ENCODE data around the gene GARIN5B.
A peak's percentile ranks its signal among the peaks of the same experiment; 100 is the strongest.

Gene GARIN5B

DNA sequence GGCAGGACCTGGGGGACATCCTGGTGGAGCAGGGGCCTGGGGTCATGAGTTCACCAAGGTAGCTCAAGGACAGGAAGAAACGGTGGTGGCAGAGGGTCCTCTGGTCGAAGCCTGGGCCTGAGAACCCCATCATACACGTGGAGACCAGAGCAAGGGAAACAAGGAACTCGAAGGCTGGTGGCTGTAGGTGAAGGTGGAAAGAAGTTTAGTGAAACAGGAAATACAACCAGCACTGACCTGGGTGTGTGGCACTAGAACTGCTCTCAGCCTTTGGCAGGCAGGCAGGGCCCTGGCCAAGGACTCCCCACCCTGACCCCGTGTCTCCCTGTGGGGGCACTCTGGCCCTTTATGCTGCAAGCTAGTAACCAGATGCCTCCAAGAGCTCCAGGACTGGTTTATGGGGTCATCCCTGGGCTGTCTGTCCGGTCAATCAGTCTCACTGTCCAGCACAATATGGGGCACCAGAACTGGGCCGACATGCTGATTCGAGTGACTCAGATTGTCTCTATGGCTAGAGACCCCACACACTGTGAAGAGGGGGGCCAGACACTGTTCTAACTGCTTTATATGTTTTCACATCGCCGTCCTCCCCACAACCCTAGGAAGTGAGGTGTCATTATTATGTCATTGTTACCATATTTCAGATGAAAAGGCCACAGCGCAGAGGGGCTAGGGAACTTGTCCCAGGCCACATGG, 12.3 kb downstream of the GARIN5B start:
- H3K36me3 ChIP-seq (ENCODE audit: insufficient read depth, low read length) = no peaks in the 10 kb centered on the region
- peaks cover 11% of the 10 kb centered on the region for H3K4me1 ChIP-seq (ENCODE audit: control insufficient read depth, insufficient read depth, low read length)
- no peaks in the 10 kb centered on the region for H3K9me3 ChIP-seq (replicated peaks; ENCODE audit: low read length)
- H3K27me3 ChIP-seq (ENCODE audit: control insufficient read depth, insufficient read depth, low read length) = peaks cover 39% of the 10 kb centered on the region
- no peak overlapping the region for H3K4me3 ChIP-seq (ENCODE audit: low read length)
- H3K9ac ChIP-seq (ENCODE audit: low read depth, low read length) = no peak overlapping the region
- no peak overlapping the region for H3K4me2 ChIP-seq (ENCODE audit: low read length)

DNA sequence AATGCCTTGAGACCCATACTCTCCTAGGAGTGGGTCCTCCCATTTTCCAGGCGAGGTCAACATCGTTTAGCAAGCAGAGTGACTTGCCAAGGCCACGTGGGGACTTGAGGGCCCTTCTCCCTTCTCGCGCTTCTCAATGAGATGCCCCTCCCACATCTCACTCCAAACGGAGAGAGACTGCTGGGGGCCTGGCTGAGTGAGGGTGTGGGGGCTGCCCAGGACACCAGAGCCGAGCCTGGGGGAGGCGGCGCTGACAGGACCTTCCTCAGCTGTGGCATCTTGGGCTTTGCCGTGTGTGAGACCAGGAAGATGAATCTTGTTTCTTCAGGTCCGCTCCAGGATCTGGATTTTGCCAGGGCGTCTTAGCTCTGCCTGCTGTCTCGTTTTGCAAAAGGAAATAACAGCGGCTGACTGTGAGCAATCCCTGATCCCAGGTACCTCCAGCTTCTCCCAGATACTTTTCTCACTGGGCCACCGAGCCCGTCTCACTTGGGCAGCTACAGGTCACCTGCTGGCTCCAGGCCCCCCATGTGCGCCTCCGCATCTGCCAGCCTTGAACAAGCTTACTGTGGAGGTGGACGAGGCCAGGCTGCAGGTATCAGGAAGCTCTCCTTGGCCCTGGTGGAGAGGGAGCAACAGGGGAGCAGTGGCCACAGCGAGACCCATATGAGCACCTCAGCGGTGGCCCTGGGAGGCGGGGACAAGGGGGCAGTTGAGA, 14.6 kb downstream of the GARIN5B start:
- H3K4me1 ChIP-seq (ENCODE audit: control insufficient read depth, insufficient read depth, low read length) = peaks cover 24% of the 10 kb centered on the region
- H3K9me3 ChIP-seq (replicated peaks; ENCODE audit: low read length) = no peaks in the 10 kb centered on the region
- H3K9ac ChIP-seq (ENCODE audit: low read depth, low read length) = no peak overlapping the region
- H3K4me3 ChIP-seq (ENCODE audit: low read length) = no peak overlapping the region
- no peak overlapping the region for H3K4me2 ChIP-seq (ENCODE audit: low read length)
- H3K36me3 ChIP-seq (ENCODE audit: insufficient read depth, low read length) = no peaks in the 10 kb centered on the region
- peaks cover 26% of the 10 kb centered on the region for H3K27me3 ChIP-seq (ENCODE audit: control insufficient read depth, insufficient read depth, low read length)

DNA sequence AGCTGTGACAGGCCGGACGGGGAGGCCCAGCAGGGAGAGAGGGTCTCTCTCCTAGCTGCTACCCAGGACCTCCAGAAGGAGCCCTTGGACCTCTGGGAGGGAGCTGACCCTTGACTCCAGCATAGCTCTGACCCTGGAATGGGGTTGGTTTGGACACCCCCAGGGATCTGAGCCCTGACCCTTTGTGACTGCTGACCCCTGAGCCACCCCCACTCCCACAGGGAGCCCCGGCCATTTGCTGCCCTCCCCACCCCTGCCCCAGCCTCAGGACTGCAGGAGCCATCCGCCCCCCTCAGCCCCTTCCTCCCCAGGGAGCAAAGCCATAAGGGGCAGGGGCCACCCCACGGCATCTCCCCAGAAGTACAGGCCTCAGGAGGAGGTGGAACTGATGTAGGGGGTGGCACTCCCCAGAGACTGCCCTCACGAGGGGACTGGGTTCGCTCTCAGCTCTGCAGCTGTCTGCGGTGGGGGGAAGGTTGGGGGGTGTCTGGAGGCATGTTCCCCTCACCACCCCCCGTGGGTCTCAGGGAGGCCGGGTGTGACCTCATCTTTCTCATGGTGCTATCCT, 15.5 kb downstream of the GARIN5B start:
- no peaks in the 10 kb centered on the region for H3K36me3 ChIP-seq (ENCODE audit: insufficient read depth, low read length)

DNA sequence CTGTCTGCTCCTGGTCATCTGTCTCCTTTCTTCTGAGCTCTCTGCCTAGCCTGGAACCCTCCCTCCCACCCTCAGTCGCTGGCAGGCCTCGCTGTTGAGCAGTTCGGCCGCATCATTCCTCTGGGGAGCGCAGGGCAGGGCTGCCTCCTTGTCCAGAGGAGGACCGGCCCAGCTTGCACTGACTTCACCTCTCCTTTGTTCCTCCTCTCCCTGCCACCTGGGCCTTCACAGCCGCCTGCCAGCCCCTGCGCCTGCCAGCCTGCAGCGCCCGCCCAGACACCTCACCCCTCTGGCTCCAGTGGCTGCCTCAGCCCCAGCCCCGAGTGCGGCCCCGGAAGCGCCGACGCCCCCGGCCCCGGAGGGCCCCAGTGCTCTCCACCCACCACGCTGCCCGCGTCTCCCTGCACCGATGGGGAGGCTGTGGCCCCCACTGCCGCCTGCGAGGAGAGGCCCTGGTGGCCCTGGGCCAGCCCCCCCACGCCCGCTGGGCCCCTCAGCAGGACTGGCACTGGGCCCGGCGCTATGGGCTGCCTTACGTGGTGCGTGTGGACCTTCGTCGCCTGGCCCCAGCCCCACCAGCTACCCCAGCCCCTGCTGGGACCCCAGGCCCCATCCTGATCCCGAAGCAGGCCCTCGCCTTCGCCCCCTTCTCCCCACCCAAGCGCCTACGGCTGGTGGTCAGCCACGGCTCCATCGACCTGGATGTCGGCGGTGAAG, 16.2 kb downstream of the GARIN5B start:
- Histone ChIP-seq H3K27me3 (ENCODE audit: control insufficient read depth, insufficient read depth, low read length) (peaks cover 10% of the 10 kb centered on the region), H3K9me3 (replicated peaks; ENCODE audit: low read length) (no peaks in the 10 kb centered on the region), H3K9ac (ENCODE audit: low read depth, low read length) (no peak overlapping the region), H3K4me3 (ENCODE audit: low read length) (no peak overlapping the region), H3K4me1 (ENCODE audit: control insufficient read depth, insufficient read depth, low read length) (peaks cover 22% of the 10 kb centered on the region), H3K4me2 (ENCODE audit: low read length) (no peak overlapping the region), H3K36me3 (ENCODE audit: insufficient read depth, low read length) (no peaks in the 10 kb centered on the region)

More for the DNA sequence above, 15.5 kb downstream of the GARIN5B start:
- Histone ChIP-seq H3K4me1 (ENCODE audit: control insufficient read depth, insufficient read depth, low read length) (peaks cover 22% of the 10 kb centered on the region), H3K4me3 (ENCODE audit: low read length) (no peak overlapping the region), H3K9me3 (replicated peaks; ENCODE audit: low read length) (no peaks in the 10 kb centered on the region), H3K9ac (ENCODE audit: low read depth, low read length) (no peak overlapping the region), H3K27me3 (ENCODE audit: control insufficient read depth, insufficient read depth, low read length) (peaks cover 17% of the 10 kb centered on the region), H3K4me2 (ENCODE audit: low read length) (no peak overlapping the region)

DNA sequence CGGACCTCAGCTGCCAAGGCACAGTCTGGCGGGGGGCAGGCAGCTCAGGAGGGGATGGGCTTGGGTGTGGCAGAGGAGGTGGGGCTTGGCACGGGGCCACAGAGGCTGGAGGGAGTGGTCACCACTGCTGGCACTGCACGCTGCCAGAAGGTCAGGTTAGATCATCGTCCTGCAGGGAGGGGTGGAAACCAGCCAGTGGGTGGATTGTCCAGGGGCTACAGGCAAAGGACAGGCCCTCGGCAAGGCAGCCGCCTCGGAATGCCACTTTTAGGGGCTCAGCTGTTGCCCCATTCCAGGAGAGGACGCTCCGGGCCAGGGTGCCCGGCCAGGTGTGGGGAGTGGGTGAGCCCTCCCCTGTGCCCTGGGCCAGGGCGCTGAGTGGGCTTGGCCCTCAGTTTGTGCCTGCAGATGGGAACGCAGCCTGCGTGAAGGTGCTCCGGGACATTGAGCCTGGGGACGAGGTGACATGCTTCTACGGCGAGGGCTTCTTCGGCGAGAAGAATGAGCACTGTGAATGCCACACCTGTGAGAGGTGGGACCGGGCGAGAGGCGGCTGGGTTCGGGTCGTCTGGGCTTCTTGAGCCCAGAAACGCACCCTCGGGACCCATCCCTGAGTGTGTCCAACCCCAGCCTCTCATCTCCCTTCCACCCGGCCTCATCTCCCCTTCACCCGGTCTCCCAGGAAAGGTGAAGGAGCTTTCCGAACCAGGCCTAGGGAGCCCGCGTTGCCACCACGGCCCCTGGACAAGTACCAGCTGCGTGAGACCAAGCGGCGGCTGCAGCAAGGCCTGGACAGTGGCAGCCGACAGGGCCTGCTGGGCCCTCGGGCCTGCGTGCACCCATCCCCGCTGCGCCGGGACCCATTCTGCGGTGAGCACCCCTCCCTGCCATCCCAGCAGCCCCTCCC, 17.0 kb downstream of the GARIN5B start:
- Histone ChIP-seq H3K4me2 (ENCODE audit: low read length) (peak overlapping the region; percentile 26), H3K27me3 (ENCODE audit: control insufficient read depth, insufficient read depth, low read length) (peaks cover 3% of the 10 kb centered on the region), H3K4me1 (ENCODE audit: control insufficient read depth, insufficient read depth, low read length) (peaks cover 26% of the 10 kb centered on the region), H3K36me3 (ENCODE audit: insufficient read depth, low read length) (no peaks in the 10 kb centered on the region), H3K4me3 (ENCODE audit: low read length) (no peak overlapping the region), H3K9me3 (replicated peaks; ENCODE audit: low read length) (no peaks in the 10 kb centered on the region), H3K9ac (ENCODE audit: low read depth, low read length) (no peak overlapping the region)

DNA sequence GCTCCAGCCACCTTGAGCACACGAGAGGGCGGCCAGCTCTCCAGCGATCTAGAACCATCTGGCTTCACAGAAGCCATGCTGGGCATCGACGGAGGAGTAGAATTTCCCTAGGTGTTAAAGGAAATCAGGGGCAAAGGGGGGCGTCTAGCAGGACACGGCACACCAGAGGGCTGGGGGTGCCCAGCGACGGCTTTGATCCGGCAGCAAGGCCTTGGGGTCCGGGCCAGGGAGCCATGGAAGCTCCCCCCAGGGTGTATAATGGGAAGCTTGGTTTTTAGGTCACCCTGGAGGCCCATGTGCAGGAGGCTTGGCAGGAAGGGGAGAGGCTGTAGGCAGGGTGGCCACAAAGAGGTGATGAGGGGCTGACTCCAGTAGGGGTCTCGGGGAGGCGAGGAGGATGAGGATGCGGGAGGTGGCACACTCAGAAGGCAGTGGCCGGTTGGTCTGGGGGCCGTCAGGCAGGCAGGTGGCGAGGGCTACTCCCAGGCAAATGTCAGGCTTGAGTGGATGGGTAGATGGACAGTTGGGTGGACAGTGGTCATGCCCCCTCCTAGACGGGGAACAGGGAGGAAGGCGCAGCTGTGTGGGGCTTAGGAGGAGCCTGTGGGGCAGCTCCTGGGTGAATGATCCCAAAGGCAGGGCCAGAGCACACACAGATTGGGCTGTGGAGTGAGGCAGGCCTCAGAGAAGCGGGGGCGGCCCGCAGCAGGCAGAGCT, 17.8 kb downstream of the GARIN5B start:
- H3K4me3 ChIP-seq (ENCODE audit: low read length) = no peak overlapping the region
- no peaks in the 10 kb centered on the region for H3K36me3 ChIP-seq (ENCODE audit: insufficient read depth, low read length)
- H3K9ac ChIP-seq (ENCODE audit: low read depth, low read length) = no peak overlapping the region

DNA sequence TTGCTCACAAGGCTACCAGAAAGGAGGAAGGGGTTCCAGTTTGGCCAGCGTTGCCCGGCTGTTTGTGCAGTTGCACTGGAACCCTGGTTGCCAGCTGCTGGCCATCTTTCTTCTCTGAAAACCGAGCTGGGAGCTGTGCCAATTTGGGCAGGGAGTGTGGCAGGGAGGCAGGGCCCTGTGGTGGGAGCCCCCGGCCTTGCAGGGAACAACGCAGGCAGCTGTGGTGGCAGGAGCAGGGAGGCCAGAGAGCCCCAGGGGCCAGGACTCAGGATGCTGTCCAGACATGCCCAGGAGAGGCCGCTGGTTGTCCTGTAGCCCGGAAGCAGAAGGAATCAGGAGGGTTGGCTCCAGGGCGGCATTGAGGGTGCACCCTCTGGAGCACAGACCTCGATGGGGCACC, 18.6 kb downstream of the GARIN5B start:
- H3K4me2 ChIP-seq (ENCODE audit: low read length) = no peak overlapping the region
- H3K36me3 ChIP-seq (ENCODE audit: insufficient read depth, low read length) = no peaks in the 10 kb centered on the region
- H3K4me1 ChIP-seq (ENCODE audit: control insufficient read depth, insufficient read depth, low read length) = peaks cover 35% of the 10 kb centered on the region
- H3K4me3 ChIP-seq (ENCODE audit: low read length) = no peak overlapping the region
- no peaks in the 10 kb centered on the region for H3K27me3 ChIP-seq (ENCODE audit: control insufficient read depth, insufficient read depth, low read length)
- H3K9ac ChIP-seq (ENCODE audit: low read depth, low read length) = no peak overlapping the region
- H3K9me3 ChIP-seq (replicated peaks; ENCODE audit: low read length) = no peaks in the 10 kb centered on the region

More for the DNA sequence above, 17.8 kb downstream of the GARIN5B start:
- H3K9me3 ChIP-seq (replicated peaks; ENCODE audit: low read length) = no peaks in the 10 kb centered on the region
- no peaks in the 10 kb centered on the region for H3K27me3 ChIP-seq (ENCODE audit: control insufficient read depth, insufficient read depth, low read length)
- peak overlapping the region; percentile 26 for H3K4me2 ChIP-seq (ENCODE audit: low read length)
- H3K4me1 ChIP-seq (ENCODE audit: control insufficient read depth, insufficient read depth, low read length) = peaks cover 33% of the 10 kb centered on the region

DNA sequence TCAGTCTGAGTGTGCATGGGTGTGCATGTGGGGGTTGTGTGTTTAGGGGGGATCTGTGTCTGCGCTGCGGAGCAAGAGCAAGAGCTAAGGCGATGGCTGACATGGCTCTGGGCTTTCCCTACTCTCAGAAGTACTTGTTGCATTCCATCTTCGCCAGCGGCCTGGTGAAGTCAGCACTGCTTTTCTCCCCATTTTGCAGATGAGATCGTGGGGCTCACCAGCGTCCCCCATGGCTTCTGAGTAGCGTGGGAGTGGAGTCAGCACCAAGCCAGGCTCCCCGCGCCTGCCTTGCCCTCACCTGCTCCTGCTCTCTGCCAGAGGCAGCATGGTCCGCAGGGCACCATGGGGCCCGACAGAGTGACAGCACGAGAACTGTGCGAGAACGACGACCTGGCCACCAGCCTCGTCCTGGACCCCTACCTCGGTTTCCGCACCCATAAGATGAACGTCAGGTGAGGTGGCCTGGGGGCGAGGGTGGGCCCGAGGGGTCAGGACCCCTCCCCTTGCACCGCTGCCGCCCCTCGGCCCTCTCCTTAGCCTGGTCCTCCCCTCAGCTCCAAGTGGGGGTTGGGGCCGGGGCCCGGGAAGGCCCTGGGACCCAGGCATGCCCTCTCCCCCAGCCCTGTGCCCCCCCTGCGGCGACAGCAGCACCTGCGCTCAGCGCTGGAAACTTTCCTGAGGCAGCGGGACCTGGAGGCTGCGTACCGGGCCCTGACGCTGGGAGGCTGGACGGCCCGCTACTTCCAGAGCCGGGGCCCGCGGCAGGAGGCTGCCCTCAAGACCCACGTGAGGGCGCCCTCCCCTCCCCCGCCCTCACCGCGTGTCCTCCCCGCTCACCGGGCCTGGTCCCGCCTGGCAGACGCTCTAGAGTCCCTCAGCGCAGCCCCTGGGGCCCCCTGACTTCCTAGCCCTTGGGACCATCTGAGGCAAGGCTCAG, 21.2 kb downstream of the GARIN5B start:
- Histone ChIP-seq H3K4me1 (ENCODE audit: control insufficient read depth, insufficient read depth, low read length) (peaks cover 43% of the 10 kb centered on the region), H3K9ac (ENCODE audit: low read depth, low read length) (no peak overlapping the region), H3K4me3 (ENCODE audit: low read length) (peak overlapping the region; percentile 54), H3K9me3 (replicated peaks; ENCODE audit: low read length) (no peaks in the 10 kb centered on the region), H3K36me3 (ENCODE audit: insufficient read depth, low read length) (no peaks in the 10 kb centered on the region), H3K4me2 (ENCODE audit: low read length) (peak overlapping the region; percentile 95), H3K27me3 (ENCODE audit: control insufficient read depth, insufficient read depth, low read length) (peaks cover 6% of the 10 kb centered on the region)

DNA sequence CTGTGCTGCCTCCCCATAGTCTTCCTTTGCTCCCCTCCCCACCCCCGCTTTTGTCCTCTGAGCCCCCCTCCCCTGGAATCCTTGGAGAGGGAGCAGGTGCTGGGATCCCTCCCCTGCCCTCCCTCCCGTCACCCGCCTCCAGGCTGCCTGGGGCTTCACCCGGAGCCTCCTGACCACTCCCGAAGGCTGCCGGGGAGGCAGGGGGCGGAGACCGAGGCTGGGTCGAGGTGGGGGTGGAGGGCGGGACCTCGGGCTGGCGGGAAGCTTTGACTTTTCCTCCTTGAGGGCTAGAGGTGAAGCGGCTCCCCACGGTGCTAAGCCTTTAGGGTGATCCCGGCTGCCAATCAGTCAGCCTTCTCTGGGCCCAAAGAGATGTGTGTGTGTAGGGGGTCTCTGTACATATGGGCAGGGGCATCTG, 21.9 kb downstream of the GARIN5B start:
- peak overlapping the region; percentile 95 for H3K4me2 ChIP-seq (ENCODE audit: low read length)
- peaks cover 40% of the 10 kb centered on the region for H3K4me1 ChIP-seq (ENCODE audit: control insufficient read depth, insufficient read depth, low read length)
- no peak overlapping the region for H3K9ac ChIP-seq (ENCODE audit: low read depth, low read length)
- no peaks in the 10 kb centered on the region for H3K36me3 ChIP-seq (ENCODE audit: insufficient read depth, low read length)
- H3K4me3 ChIP-seq (ENCODE audit: low read length) = peak overlapping the region; percentile 78
- peaks cover 10% of the 10 kb centered on the region for H3K27me3 ChIP-seq (ENCODE audit: control insufficient read depth, insufficient read depth, low read length)
- H3K9me3 ChIP-seq (replicated peaks; ENCODE audit: low read length) = no peaks in the 10 kb centered on the region
